K562 (cell line): ENCODE results near the gene CFAP92. TPM values are rescaled to one million over a fixed set of nuclear protein-coding genes. Genes with fewer than 3 reads are reported as not detected.

Experiments
- L3MBTL2 ChIP-seq: fragments of 450-650 bp; IDR thresholded peaks from 2 replicates; pipeline ENCODE4 v1.6.1; 2016; ENCODE audit warnings: mild to moderate bottlenecking, moderate library complexity
- RAD51 ChIP-seq: fragments of 450-650 bp; IDR thresholded peaks from 2 replicates; pipeline ENCODE4 v1.7.1; 2016; ENCODE audit warnings: low read depth, mild to moderate bottlenecking, borderline replicate concordance
- TBL1XR1 ChIP-seq, 2 experiments: IDR thresholded peaks; 2 replicates each; pipeline ENCODE4 v1.6.1; 2012; ENCODE audit warnings: improper control_type of control experiment in 2 of 2, low read length in 2 of 2, mild to moderate bottlenecking in 1 of 2
- ZNF592 ChIP-seq: fragments of 450-650 bp; IDR thresholded peaks from 2 replicates; pipeline ENCODE4 v1.6.1; 2017; ENCODE audit warnings: antibody characterized with exemption, mild to moderate bottlenecking
- polyA plus RNA-seq, 8 experiments: library from polyadenylated mRNA; depleted of rRNA in 4 of 8; stranded (reverse) in 5 of 8; unstranded in 3 of 8; fragments of >200 nt; fragmentation: Nextera tagmentation in 2 of 8; fragmentation: Illumina TruSeq in 1 of 8; extraction: Ambion mirVana in 2 of 8; extraction: Trizol in 1 of 8; gene quantifications; 2 replicates each; pipeline versions ENCODE4 v1.2.1 to v1.2.3, GENCODE V29; 2011 to 2014; ENCODE audit warnings: inconsistent platforms in 1 of 8, missing spikeins in 1 of 8
- total RNA-seq, 7 experiments: library from RNA; depleted of rRNA in 6 of 7; stranded (reverse); fragments of >200 nt in 6 of 7; fragmentation: Illumina TruSeq in 2 of 7; extraction: Trizol in 2 of 7; gene quantifications; 2 replicates each; pipeline versions ENCODE4 v1.2.1 to v1.2.3, GENCODE V29; 2011 to 2021; ENCODE audit warnings: low replicate concordance in 1 of 7
- TF ChIP-seq, protein P1 (sequence below), 2 experiments: IDR thresholded peaks; 2 replicates each; pipeline ENCODE4 v1.6.1; 2011; ENCODE audit warnings: borderline replicate concordance in 1 of 2, control low read depth in 1 of 2, low read depth in 1 of 2, low read length in 1 of 2, mild to moderate bottlenecking in 1 of 2, mixed read lengths in 1 of 2, moderate library complexity in 1 of 2; ENCODE audit not compliant: insufficient read depth in 1 of 2, insufficient read length in 1 of 2, poor library complexity in 1 of 2, severe bottlenecking in 1 of 2; ENCODE audit errors: extremely low read depth in 1 of 2

The CFAP92 gene
- total and polyA plus RNA-seq, 9 of the 15 experiments (the other 6 are each of a cell fraction or from before 2014, with no cell fraction given), result 0.06 to 0.62 (median 0.36) TPM

DNA sequence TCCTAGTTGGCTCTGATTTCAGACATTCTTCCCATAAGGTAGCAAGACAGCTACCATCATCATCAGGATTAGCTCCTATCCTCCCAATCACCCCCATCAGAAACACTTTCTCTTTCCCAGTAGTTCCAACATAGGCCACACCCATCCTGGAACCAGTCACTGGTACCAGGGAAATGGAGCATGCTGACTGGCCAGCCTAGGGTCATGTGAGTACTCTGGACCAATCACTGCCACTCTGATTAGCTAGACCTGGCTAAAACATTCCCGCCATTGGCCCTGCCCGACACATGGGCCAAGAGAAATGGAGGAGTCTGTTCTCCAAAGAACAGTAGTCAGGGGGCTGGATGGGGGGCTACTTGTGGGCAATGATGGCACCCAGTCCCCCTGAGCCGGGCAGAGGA is 19.6 kb upstream of the CFAP92 start (continued):
- TF ChIP-seq, protein P1, sequence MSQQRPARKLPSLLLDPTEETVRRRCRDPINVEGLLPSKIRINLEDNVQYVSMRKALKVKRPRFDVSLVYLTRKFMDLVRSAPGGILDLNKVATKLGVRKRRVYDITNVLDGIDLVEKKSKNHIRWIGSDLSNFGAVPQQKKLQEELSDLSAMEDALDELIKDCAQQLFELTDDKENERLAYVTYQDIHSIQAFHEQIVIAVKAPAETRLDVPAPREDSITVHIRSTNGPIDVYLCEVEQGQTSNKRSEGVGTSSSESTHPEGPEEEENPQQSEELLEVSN (IDR thresholded peaks at IDR 0.05; ENCODE audit: borderline replicate concordance in 1 of 2, extremely low read depth in 1 of 2, insufficient read depth in 1 of 2, insufficient read length in 1 of 2, low read depth in 1 of 2, low read length in 1 of 2, poor library complexity in 1 of 2, severe bottlenecking in 1 of 2), result peak; percentile 67 to 92
- peak; percentile 60; the same call in 1 of the 2 replicates for TF ChIP-seq RAD51
- 0 out of 2 replicates have a peak, but pooled peaks have one; percentile 32 for TF ChIP-seq ZNF592
- no peak for TF ChIP-seq TBL1XR1 (IDR thresholded peaks at IDR 0.05; ENCODE audit: low read length in 2 of 2)
- peak; percentile 90 for TF ChIP-seq L3MBTL2
